GM10248 (cell line): Measurements from ENCODE around the gene SCO1.
A peak's percentile ranks its signal among the peaks of the same experiment; 100 is the strongest.

Source experiments
- CTCF ChIA-PET: fragments of 300-600 bp; sonication (Branson Sonifier 250); formaldehyde crosslinking; extraction: SDS; loops from one replicate; lab custom pipeline; 2021; ENCODE audit warnings: antibody characterized with exemption; lab: Yijun Ruan, JAX
- POLR2A ChIA-PET: fragments of 350-650 bp; sonication (Branson Sonifier 250); formaldehyde crosslinking; extraction: SDS; loops from one replicate; lab custom pipeline; 2020; ENCODE audit warnings: antibody characterized with exemption; lab: Yijun Ruan, JAX
- DNase-seq: peaks from one replicate; pipeline ENCODE4 v3.0.0; 2012; ENCODE audit errors: extremely low spot score
- CTCF ChIP-seq: IDR thresholded peaks from 2 replicates; pipeline ENCODE4 v1.5.1; 2012; ENCODE audit warnings: mild to moderate bottlenecking, low read depth; ENCODE audit errors: extremely low read depth, missing control alignments, control extremely low read depth

SCO1 gene

GRCh38 chr17:10652984-10653659 lies 44.2 kb downstream of the SCO1 start:
- POLR2A ChIA-PET: no interaction called here
- TF ChIP-seq CTCF: no peak
- peak; percentile 52 for DNase-seq
- CTCF ChIA-PET: interaction anchor here (1.1 to 2.7 kb wide), 4 partner anchors 10 to 192 kb away, joined by 3 to 8 read pairs (median 5); no protein-coding TSS in a partner anchor

GRCh38 chr17:10651927-10652326 lies 45.4 kb downstream of the SCO1 start:
- ChIA-PET POLR2A (no interaction called here), CTCF (no interaction called here)
- DNase-seq: no peak
- no peak for TF ChIP-seq CTCF

GRCh38 chr17:10649602-10650001 lies 47.7 kb downstream of the SCO1 start:
- ChIA-PET POLR2A (no interaction called here), CTCF (interaction anchor here (1.0 to 2.0 kb wide), 6 partner anchors 8 to 195 kb away, joined by 3 to 8 read pairs (median 4); no protein-coding TSS in a partner anchor)
- TF ChIP-seq CTCF: no peak
- DNase-seq: no peak

- no peak for DNase-seq
- TF ChIP-seq CTCF: no peak
- POLR2A ChIA-PET: no interaction called here
- CTCF ChIA-PET: interaction anchor here (1.7 to 2.0 kb wide), 2 partner anchors 9 to 195 kb away, joined by 6 to 8 read pairs; no protein-coding TSS in a partner anchor
Measured at GRCh38 chr17:10648956-10649355, 48.4 kb downstream of the SCO1 start.

- TF ChIP-seq CTCF: no peak
- ChIA-PET POLR2A (no interaction called here), CTCF (interaction anchor here (3.6 to 4.7 kb wide), 3 partner anchors 15 to 197 kb away, joined by 42 to 110 read pairs (median 79); no protein-coding TSS in a partner anchor)
- no peak for DNase-seq
Measured at GRCh38 chr17:10648381-10648780, 49.0 kb downstream of the SCO1 start.

- peak; percentile 90 for TF ChIP-seq CTCF
- DNase-seq: peak; percentile 72
- ChIA-PET CTCF (interaction anchor here (0.6 to 4.7 kb wide), 37 partner anchors 8 to 1351 kb away, joined by 3 to 110 read pairs (median 5); partner anchors contain the start of genes MYH3 and ZNF18), POLR2A (no interaction called here)
Measured at GRCh38 chr17:10646392-10646990, 50.8 kb downstream of the SCO1 start.
